ENCODE results near the gene GNB1.
"Not testable (repeated sequence)": the region's sequence is repeated elsewhere in the genome, so short reads cannot be mapped to it uniquely, and the experiment has no call there.

GNB1 gene

DNA sequence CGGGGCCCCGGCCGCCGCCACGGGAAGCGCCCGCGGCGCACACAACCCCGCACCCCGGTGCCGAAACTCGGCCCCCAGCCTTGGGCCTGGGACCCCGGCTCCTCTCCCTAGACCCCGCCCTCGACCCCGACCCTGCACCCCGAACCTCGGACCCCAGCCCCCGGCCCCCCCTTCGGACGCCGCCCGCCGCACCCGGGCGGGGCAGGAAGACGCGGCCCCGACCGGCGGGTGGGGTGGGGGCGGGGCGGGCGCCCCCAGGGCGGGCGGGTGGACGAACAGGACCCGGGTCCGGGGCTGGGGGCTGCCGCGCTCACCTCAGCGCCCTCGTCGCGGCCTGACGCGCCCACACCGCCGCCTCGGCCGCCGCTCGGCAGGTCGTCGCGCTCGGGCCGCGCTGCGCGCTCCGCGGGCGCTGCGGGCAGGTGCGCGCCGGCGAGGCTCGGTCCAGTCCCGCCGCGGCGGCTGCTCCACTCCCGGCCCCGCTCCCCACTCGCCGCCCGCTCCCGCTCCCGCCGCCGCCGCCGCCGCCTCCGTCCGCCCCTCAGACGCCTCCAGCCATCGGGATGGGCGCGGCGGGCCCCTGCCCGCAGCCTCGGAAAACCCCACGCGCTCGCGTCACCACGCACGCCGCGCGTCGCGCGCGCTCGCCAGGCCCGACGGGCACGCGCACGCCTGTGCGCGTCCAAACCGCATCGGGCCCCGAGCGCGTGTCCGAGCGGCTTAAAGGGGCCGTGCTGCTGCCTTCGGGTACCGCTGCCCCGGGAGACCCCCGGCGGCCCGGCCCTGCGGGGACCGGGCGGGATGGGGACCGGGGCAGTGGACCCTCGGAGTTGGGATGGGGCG is at the start of gene GNB1:
GNB1 (minus strand) TSS at position 582 of the 843 bp plus-strand sequence. CDS start 65,634 bp downstream, outside the sequence.
- H3K36me3 ChIP-seq (ENCODE audit: insufficient read depth, low read depth, low read length), result no peaks in the 10 kb centered on the region
- peak within 1 kb of the TSS; percentile 90 for H3K9ac ChIP-seq (ENCODE audit: low read depth, low read length)
- H3K27me3 ChIP-seq (ENCODE audit: insufficient read depth, low read length), result peaks cover 5% of the 10 kb centered on the region; the same call in 1 of the 2 replicates
- no peaks in the 10 kb centered on the region for H3K9me3 ChIP-seq (ENCODE audit: insufficient read depth, low read depth, low read length)
- H3K27ac ChIP-seq (ENCODE audit: low read length), result peak within 1 kb of the TSS; percentile 94
- H3K4me1 ChIP-seq (ENCODE audit: insufficient read depth, low read length), result peaks cover 19% of the 10 kb centered on the region
- H3K4me3 ChIP-seq (ENCODE audit: low read length), result peak within 1 kb of the TSS; percentile 82

DNA sequence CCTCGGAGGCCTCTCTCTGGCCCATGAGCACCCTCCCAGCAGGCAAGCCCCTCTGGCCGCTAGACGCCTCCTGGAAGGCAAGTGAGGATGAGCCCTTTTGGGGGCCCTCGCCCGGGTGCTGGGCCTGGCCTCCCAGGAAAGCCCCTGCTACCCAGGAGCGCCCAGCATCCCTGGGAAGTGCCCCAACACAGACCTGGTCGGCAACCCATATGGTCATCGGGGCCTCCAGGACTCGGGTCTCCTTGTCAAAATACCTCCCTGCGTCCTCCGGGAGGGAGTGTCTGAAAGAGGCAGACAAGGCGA is 49.2 kb upstream of the GNB1 start:
- Histone ChIP-seq H3K36me3 (ENCODE audit: insufficient read depth, low read depth, low read length) (no peaks in the 10 kb centered on the region), H3K27me3 (ENCODE audit: insufficient read depth, low read length) (no peaks in the 10 kb centered on the region), H3K4me1 (ENCODE audit: insufficient read depth, low read length) (no peaks in the 10 kb centered on the region), H3K9ac (ENCODE audit: low read depth, low read length) (no peak overlapping the region), H3K9me3 (ENCODE audit: insufficient read depth, low read depth, low read length) (no peaks in the 10 kb centered on the region), H3K27ac (ENCODE audit: low read length) (no peak overlapping the region), H3K4me3 (ENCODE audit: low read length) (no peak overlapping the region)

DNA sequence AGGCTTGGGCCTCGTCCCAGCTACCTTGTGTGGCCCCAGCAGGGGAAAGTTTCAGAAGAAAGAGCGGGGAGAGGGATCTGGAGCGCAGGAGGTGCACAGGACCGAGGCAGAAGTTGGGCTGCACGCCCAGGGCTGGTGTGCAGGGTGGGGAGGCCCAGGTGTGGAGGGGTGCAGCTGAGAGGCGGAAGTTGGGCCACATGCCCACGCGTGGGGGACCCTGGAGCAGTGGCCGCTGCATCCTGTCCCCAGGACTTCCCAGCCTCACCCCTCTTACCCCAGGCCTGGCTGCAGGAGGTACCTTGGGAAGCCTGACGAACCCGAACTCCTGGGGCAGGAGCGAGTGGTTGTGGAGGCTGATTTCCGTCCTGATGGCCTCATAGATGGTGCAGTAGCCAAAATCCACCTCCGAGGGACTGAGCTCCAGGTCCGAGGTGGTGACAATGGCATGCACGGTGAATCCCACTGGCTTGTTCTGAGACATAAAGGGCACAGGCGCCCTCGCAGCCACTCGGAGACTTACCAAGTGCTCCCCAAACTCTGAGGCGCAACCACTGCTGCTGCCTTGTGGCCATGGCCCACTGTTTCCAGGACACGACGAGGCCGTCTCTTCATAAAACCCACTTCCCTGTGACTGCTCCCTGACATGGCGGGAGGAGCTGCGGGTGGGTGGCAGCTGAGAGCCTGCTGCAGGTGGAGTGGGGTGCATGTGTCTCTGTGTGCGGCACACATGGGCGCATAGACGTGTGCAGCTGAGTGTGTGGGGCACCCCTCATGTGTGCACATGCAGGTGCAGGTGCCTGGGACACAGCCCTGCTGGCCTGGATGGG is 48.6 kb upstream of the GNB1 start:
- Histone ChIP-seq H3K4me3 (ENCODE audit: low read length) (no peak overlapping the region), H3K9me3 (ENCODE audit: insufficient read depth, low read depth, low read length) (no peaks in the 10 kb centered on the region), H3K36me3 (ENCODE audit: insufficient read depth, low read depth, low read length) (no peaks in the 10 kb centered on the region), H3K9ac (ENCODE audit: low read depth, low read length) (no peak overlapping the region), H3K27ac (ENCODE audit: low read length) (no peak overlapping the region), H3K27me3 (ENCODE audit: insufficient read depth, low read length) (no peaks in the 10 kb centered on the region), H3K4me1 (ENCODE audit: insufficient read depth, low read length) (no peaks in the 10 kb centered on the region)

- H3K27me3 ChIP-seq (ENCODE audit: insufficient read depth, low read length), result no peaks in the 10 kb centered on the region
Observed at GRCh38 chr1:1938613-1939295, 47.9 kb upstream of the GNB1 start.

DNA sequence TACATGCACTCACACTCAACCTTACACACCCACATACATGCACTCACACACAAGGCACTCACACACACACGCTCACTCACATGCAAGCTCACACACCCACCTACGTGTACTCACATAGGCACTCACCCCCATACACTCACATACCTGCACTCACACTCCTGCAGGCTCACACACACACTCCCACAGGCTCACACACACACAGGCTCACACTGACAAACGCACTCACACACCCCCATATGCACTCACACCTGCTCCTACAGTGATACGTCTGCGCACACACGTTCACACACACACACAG is 47.3 kb upstream of the GNB1 start:
- H3K4me1 ChIP-seq (ENCODE audit: insufficient read depth, low read length), result no peaks in the 10 kb centered on the region
- H3K9me3 ChIP-seq (ENCODE audit: insufficient read depth, low read depth, low read length), result no peaks in the 10 kb centered on the region
- H3K27ac ChIP-seq (ENCODE audit: low read length), result no peak overlapping the region
- no peak overlapping the region for H3K4me3 ChIP-seq (ENCODE audit: low read length)
- H3K36me3 ChIP-seq (ENCODE audit: insufficient read depth, low read depth, low read length), result no peaks in the 10 kb centered on the region
- H3K9ac ChIP-seq (ENCODE audit: low read depth, low read length), result no peak overlapping the region
- no peaks in the 10 kb centered on the region for H3K27me3 ChIP-seq (ENCODE audit: insufficient read depth, low read length)

More at GRCh38 chr1:1938613-1939295, 47.9 kb upstream of the GNB1 start:
- Histone ChIP-seq H3K9ac (ENCODE audit: low read depth, low read length) (no peak overlapping the region), H3K36me3 (ENCODE audit: insufficient read depth, low read depth, low read length) (no peaks in the 10 kb centered on the region), H3K9me3 (ENCODE audit: insufficient read depth, low read depth, low read length) (no peaks in the 10 kb centered on the region), H3K4me1 (ENCODE audit: insufficient read depth, low read length) (no peaks in the 10 kb centered on the region), H3K4me3 (ENCODE audit: low read length) (no peak overlapping the region), H3K27ac (ENCODE audit: low read length) (no peak overlapping the region)

DNA sequence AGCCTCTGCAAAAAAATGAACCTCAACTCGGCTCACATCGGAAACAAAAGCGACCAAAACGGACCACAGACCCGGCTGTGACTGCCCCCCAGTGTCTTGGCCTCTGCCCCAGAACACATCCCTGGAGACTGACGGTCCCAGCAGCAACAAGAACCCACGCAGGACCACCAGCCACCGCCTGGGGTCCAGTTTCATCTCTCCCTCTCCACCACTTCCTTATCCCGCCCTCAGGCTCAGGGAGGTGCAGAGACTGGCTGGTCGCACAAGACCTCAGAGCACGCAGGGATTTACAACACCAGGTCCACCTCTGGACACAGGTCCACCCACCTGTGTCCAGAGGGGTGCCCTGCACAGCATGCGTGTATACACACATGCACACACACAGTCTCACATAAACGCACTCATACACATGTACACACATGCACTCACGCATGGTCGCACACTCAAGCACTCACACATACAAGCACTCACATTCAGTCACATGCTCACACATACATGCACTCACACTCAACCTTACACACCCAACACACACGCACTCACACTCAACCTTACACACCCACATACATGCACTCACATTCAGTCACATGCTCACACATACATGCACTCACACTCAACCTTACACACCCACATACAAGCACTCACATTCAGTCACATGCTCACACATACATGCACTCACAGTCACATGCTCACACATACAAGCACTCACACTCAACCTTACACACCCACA is 46.8 kb upstream of the GNB1 start:
- Histone ChIP-seq H3K4me1 (ENCODE audit: insufficient read depth, low read length) (no peaks in the 10 kb centered on the region), H3K9ac (ENCODE audit: low read depth, low read length) (no peak overlapping the region), H3K36me3 (ENCODE audit: insufficient read depth, low read depth, low read length) (no peaks in the 10 kb centered on the region), H3K27me3 (ENCODE audit: insufficient read depth, low read length) (no peaks in the 10 kb centered on the region), H3K9me3 (ENCODE audit: insufficient read depth, low read depth, low read length) (no peaks in the 10 kb centered on the region), H3K27ac (ENCODE audit: low read length) (no peak overlapping the region), H3K4me3 (ENCODE audit: low read length) (no peak overlapping the region)

DNA sequence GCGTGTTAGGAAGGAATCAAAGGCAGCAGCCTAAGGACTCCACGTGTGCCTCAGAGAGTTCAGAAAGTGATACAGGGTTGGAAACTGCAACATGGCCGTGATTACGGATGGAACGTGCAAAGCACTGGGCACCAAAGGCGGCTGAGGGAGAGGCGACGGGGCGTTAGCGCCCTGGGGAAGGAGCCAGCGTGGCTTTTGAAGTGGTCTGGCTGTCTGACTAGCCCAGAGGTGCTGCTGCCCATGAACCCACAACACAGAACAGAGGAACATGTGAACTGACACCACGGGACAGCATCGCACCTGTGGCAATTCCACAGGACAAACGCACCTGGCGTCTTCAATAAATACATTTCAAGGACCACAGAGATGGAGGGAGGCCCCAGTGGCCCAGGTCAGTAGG is 46.2 kb upstream of the GNB1 start:
- Histone ChIP-seq H3K4me3 (ENCODE audit: low read length) (no peak overlapping the region), H3K4me1 (ENCODE audit: insufficient read depth, low read length) (no peaks in the 10 kb centered on the region), H3K9me3 (ENCODE audit: insufficient read depth, low read depth, low read length) (no peaks in the 10 kb centered on the region), H3K27me3 (ENCODE audit: insufficient read depth, low read length) (no peaks in the 10 kb centered on the region), H3K36me3 (ENCODE audit: insufficient read depth, low read depth, low read length) (no peaks in the 10 kb centered on the region), H3K9ac (ENCODE audit: low read depth, low read length) (no peak overlapping the region), H3K27ac (ENCODE audit: low read length) (no peak overlapping the region)

DNA sequence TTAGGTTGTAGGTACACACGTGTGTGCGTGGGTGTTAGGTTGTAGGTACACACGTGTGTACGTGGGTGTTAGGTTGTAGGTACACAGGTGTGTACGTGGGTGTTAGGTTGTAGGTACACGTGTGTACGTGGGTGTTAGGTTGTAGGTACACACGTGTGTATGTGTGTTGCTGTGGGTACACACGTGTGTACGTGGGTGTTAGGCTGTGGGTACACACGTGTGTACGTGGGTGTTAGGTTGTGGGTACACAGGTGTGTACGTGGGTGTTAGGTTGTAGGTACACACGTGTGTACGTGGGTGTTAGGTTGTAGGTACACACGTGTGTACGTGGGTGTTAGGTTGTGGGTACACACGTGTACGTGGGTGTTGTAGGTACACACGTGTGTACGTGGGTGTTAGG is 44.0 kb upstream of the GNB1 start:
- not testable (repeated sequence) for H3K27me3 ChIP-seq (ENCODE audit: insufficient read depth, low read length); H3K36me3 ChIP-seq (ENCODE audit: insufficient read depth, low read depth, low read length); H3K9ac ChIP-seq (ENCODE audit: low read depth, low read length); H3K9me3 ChIP-seq (ENCODE audit: insufficient read depth, low read depth, low read length); H3K27ac ChIP-seq (ENCODE audit: low read length); H3K4me1 ChIP-seq (ENCODE audit: insufficient read depth, low read length); H3K4me3 ChIP-seq (ENCODE audit: low read length)

- Histone ChIP-seq H3K9ac (ENCODE audit: low read depth, low read length) (no peak overlapping the region), H3K4me3 (ENCODE audit: low read length) (no peak overlapping the region), H3K27ac (ENCODE audit: low read length) (no peak overlapping the region), H3K27me3 (ENCODE audit: insufficient read depth, low read length) (no peaks in the 10 kb centered on the region), H3K36me3 (ENCODE audit: insufficient read depth, low read depth, low read length) (no peaks in the 10 kb centered on the region), H3K4me1 (ENCODE audit: insufficient read depth, low read length) (no peaks in the 10 kb centered on the region), H3K9me3 (ENCODE audit: insufficient read depth, low read depth, low read length) (no peaks in the 10 kb centered on the region)
Observed at GRCh38 chr1:1929639-1930545, 39.0 kb upstream of the GNB1 start.

- no peak overlapping the region for H3K9ac ChIP-seq (ENCODE audit: low read depth, low read length)
- H3K4me1 ChIP-seq (ENCODE audit: insufficient read depth, low read length), result no peaks in the 10 kb centered on the region
- H3K27ac ChIP-seq (ENCODE audit: low read length), result no peak overlapping the region
- no peak overlapping the region for H3K4me3 ChIP-seq (ENCODE audit: low read length)
- no peaks in the 10 kb centered on the region for H3K27me3 ChIP-seq (ENCODE audit: insufficient read depth, low read length)
- H3K36me3 ChIP-seq (ENCODE audit: insufficient read depth, low read depth, low read length), result no peaks in the 10 kb centered on the region
- no peaks in the 10 kb centered on the region for H3K9me3 ChIP-seq (ENCODE audit: insufficient read depth, low read depth, low read length)
Observed at GRCh38 chr1:1929102-1929638, 38.3 kb upstream of the GNB1 start.
